ENCODE measurements around the gene TEX261.

- TF ChIP-seq CTCF (IDR thresholded peaks at IDR 0.05; ENCODE audit: extremely low read depth in 1 of 2, insufficient read depth in 1 of 2, low read depth in 1 of 2, low read length in 2 of 2) (no peak), EZH2 (IDR thresholded peaks at IDR 0.05; ENCODE audit: borderline replicate concordance, low read depth, low read length, severe bottlenecking) (no peak), POLR2A (IDR thresholded peaks at IDR 0.05; ENCODE audit: low read depth, low read length) (no peak)
Measured at GRCh38 chr2:70986499-70987189, 8.0 kb downstream of the TEX261 start.

Data from endothelial cell of umbilical vein (primary cell).